ENCODE measurements around the gene TSC22D1.

- TF ChIP-seq CTCF (IDR thresholded peaks at IDR 0.05) (no peak), EZH2 (IDR thresholded peaks at IDR 0.05) (no peak)
Measured at GRCh38 chr13:44453069-44453468, 123.1 kb downstream of the TSC22D1 start.

All from neural progenitor cell (in vitro differentiated cells).